Activated T-cell treated with anti-CD3 and anti-CD28 coated beads, Interleukin-2, amount 50 U/mL, for 72 hours (primary cell): ENCODE data around the gene ZSCAN5A. TPM values are rescaled to one million over a fixed set of nuclear protein-coding genes. Genes with fewer than 3 reads are reported as not detected.
"Not testable (repeated sequence)": the region's sequence is repeated elsewhere in the genome, so short reads cannot be mapped to it uniquely, and the experiment has no call there.

ENCODE experiments used
- ATAC-seq, 2 donors: fragments of 150-1000 bp; cut with Tn5 transposase; replicated peaks in 1 of 2; 2 replicates each; pipeline ENCODE4 v1.10.0; 2021; ENCODE audit warnings: moderate library complexity in 2 of 2, mild to moderate bottlenecking in 1 of 2
- DNase-seq, 2 donors: peaks; one replicate each; pipeline ENCODE4 v3.0.0; 2021 to 2022; ENCODE audit warnings: mixed read lengths in 1 of 2
- H3K27ac Mint-ChIP-seq: one replicate; pipeline ENCODE4 v1.8.0; 2022; ENCODE audit warnings: mild to moderate bottlenecking, moderate library complexity, mixed read lengths
- H3K27me3 Mint-ChIP-seq: one replicate; pipeline ENCODE4 v1.8.0; 2022; ENCODE audit warnings: low read depth, mixed read lengths
- H3K36me3 Mint-ChIP-seq, 2 donors: one replicate each; pipeline ENCODE4 v1.8.0; 2022; ENCODE audit warnings: mixed read lengths in 2 of 2, mild to moderate bottlenecking in 1 of 2; ENCODE audit not compliant: insufficient read depth in 2 of 2
- H3K4me1 Mint-ChIP-seq: one replicate; pipeline ENCODE4 v1.8.0; 2022; ENCODE audit warnings: low read depth, mixed read lengths
- H3K4me3 Mint-ChIP-seq, 2 donors: one replicate each; pipeline ENCODE4 v1.8.0; 2022; ENCODE audit warnings: mild to moderate bottlenecking in 2 of 2, mixed read lengths in 2 of 2, moderate library complexity in 2 of 2
- H3K9me3 Mint-ChIP-seq, 2 donors: one replicate each; pipeline ENCODE4 v1.8.0; 2022; ENCODE audit warnings: mixed read lengths in 2 of 2
- total RNA-seq, 2 donors: library from RNA; stranded (reverse); gene quantifications; one replicate each; pipeline ENCODE4 v1.2.3, GENCODE V29; 2022

ZSCAN5A gene
- total RNA-seq, 2 donors from 2014 or later = 8.3 to 8.4 TPM

DNA sequence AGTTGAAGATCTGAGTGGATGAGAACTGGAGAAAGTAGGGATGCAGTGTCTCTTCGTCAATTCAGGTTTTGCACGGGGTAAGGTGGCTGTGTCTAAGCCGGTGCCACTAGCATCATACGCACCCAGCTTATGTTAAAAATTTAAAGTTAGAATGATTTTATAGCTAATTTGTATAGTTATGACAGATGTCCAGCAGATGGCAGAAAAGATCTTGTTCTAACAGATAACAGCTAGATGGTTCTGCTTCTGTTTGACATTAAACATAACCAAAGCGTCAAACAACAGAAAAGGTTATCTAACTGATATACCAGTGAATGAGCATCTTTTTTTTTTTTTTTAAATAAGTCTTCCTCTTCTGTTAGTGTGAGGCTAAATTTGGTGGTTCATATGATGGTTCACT lies 60.9 kb downstream of the ZSCAN5A start:
- Mint-ChIP-seq H3K4me1 (no peaks in the 10 kb centered on the region), H3K4me3 (no peak overlapping the region), H3K9me3 (peaks cover 3 to 6% of the 10 kb centered on the region in 2 donors), H3K27me3 (no peaks in the 10 kb centered on the region), H3K36me3 (no peaks in the 10 kb centered on the region), H3K27ac (no peak overlapping the region)
- no peak for DNase-seq
- ATAC-seq = no peak

DNA sequence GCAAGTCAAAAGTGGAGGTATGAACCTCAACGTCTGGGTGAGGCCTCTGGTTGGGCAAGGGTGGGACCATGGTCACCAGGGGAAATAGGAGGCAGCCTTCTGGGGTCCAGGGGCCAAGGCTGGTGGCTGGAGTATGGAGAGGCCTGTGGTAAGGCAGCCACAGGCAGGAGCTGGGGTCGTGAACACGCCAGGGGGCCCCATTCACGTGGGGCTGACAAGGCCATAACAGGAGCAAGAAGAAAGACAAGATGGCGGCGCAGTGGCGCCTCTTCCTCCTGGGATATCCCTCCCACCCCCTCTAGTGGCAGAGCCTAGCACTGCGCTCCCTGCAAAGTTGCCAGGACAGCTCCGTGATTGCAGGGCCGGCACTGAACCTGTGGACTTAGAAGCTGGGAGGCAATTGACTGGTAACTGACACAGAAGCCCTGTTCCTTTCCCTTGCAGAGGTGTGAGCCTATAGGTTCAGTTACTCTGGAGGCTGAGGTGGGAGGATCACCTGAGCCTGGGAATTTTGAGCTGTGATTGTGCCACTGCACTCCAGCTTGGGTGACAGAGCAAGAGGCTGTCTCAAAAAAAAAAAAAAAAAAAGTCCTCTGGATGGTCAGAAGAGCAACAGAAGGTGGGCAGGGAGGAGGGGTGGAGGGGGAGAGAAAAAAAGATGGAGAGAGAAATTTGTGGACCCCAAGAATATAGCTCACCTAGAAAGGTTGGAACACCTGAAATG lies 61.8 kb downstream of the ZSCAN5A start:
- no peaks in the 10 kb centered on the region for H3K36me3 Mint-ChIP-seq
- H3K27me3 Mint-ChIP-seq = no peaks in the 10 kb centered on the region
- H3K4me1 Mint-ChIP-seq = no peaks in the 10 kb centered on the region
- H3K27ac Mint-ChIP-seq = no peak overlapping the region
- DNase-seq (peak; percentile 80 to 82), ATAC-seq (peak; percentile 64 to 68)
- no peak overlapping the region for H3K4me3 Mint-ChIP-seq
- peaks cover 3 to 6% of the 10 kb centered on the region in 2 donors for H3K9me3 Mint-ChIP-seq

DNA sequence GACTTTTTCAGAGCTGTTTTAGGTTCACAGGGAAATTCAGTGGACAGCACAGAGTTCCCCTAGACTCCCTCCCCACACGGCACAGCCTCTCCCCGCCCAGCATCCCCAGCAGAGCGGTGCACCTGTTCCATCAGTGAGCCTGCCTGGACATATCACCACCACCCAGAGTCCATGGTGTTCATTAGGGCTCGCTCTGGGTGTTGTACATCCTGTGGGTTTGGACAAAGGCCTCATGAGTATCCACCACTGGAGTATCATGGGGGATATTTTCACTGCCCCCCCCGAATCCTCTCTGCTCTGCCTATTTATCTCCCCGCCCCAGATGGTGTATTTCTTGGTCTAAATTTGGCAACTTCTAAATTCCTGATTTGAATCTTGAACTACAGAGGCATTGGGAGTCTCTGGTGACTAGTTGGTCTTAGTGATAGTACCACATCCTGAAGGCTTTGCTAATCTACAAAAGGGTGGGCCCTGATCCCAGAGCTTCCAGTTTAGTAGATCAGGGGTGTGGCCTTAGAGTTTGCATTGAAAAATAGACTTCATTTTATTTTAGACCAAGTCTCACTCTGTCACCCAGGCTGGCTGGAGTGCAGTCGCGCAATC lies 65.8 kb downstream of the ZSCAN5A start:
- not testable (repeated sequence) for H3K9me3 Mint-ChIP-seq, H3K36me3 Mint-ChIP-seq, H3K27ac Mint-ChIP-seq, DNase-seq, H3K27me3 Mint-ChIP-seq, H3K4me3 Mint-ChIP-seq, H3K4me1 Mint-ChIP-seq, ATAC-seq

DNA sequence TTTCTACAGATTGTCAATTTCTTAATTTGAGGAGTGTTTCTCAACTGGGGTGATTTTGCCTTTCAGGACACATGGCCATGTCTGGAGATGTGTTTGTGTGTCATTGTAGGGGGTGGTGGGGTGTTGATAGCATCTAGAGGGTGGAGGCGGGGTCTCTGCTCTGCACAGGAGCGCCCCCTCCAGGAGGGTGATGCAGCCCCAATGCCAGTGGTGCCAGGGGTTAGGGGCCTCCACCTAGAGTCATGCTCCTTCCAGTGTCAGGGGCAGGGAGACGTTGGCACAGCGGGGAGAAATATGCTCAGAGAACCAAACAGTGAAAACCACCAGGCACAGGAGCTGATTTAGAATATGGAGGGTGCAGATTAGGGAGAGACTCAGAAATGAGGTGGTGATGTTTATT lies 68.9 kb downstream of the ZSCAN5A start:
- H3K27me3 Mint-ChIP-seq, H3K4me1 Mint-ChIP-seq, H3K4me3 Mint-ChIP-seq, DNase-seq, ATAC-seq, H3K9me3 Mint-ChIP-seq, H3K36me3 Mint-ChIP-seq, H3K27ac Mint-ChIP-seq: not testable (repeated sequence)

DNA sequence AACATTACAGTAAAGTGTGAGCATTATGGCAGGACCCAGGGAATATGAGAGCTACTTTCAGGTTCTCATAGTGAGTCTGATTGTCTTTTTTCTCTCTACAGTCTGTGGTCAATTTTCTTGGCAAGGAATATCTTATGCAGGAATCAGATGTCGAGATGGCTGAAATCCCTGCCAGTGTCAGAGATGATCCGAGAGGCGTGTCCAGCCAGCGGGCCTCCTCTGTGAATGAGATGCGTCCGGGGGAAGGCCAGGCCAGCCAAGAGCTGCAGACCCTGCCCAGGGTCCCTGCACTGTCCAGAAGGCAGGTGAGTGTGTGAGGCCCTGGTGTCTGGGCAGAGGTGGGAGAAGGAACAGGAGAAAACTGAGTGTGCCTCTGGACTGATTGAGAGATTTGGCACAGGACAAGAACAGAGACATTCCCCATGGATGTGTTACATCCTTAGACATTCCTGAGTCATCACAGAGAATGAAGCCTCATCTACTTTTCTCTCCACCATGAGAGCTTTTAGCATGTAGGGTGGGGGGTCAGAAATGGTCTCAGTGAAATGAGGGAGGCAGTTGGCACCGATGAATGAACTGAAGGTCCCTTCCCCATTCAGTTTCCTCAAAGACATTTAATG lies 69.4 kb downstream of the ZSCAN5A start:
- DNase-seq = no peak
- no peak overlapping the region for H3K4me3 Mint-ChIP-seq
- no peak overlapping the region for H3K27ac Mint-ChIP-seq
- H3K27me3 Mint-ChIP-seq = no peaks in the 10 kb centered on the region
- no peaks in the 10 kb centered on the region for H3K4me1 Mint-ChIP-seq
- no peak for ATAC-seq
- no peaks in the 10 kb centered on the region for H3K9me3 Mint-ChIP-seq
- no peaks in the 10 kb centered on the region for H3K36me3 Mint-ChIP-seq

DNA sequence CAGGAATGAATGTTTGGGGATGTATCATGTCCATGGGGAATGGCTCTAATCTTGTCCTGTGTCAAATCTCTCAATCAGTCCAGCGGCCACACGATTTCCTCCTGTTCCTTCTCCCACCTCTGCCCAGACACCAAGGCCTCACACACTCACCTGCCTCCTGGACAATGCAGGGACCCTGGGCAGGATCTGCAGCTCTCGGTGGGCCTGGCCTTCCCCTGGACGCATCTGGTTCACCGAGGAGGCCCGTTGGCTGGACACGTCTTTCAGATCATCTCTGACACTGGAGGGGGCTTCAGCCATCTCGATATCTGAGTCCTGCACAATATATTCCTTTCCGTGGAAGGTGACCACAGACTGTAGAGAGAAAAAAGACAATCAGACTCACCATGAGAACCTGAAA lies 91.2 kb downstream of the ZSCAN5A start:
- H3K36me3 Mint-ChIP-seq = no peaks in the 10 kb centered on the region
- H3K4me3 Mint-ChIP-seq = no peak overlapping the region
- ATAC-seq (no peak), DNase-seq (no peak)
- H3K9me3 Mint-ChIP-seq = no peaks in the 10 kb centered on the region
- no peaks in the 10 kb centered on the region for H3K4me1 Mint-ChIP-seq
- H3K27me3 Mint-ChIP-seq = no peaks in the 10 kb centered on the region
- H3K27ac Mint-ChIP-seq = no peak overlapping the region

DNA sequence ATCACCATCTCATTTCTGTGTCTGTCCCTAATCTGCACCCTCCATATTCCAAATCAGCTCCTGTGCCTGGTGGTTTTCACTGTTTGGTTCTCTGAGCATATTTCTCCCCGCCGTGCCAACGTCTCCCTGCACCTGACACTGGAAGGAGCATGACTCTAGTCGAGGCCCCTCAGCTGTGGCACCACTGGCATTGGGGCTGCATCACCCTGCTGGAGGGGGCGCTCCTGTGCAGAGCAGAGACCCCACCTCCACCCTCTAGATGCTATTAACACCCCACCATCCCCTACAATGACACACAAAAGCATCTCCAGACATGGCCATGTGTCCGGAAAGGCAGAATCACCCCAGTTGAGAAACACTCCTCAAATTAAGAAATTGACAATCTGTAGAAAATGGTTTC lies 91.7 kb downstream of the ZSCAN5A start:
- H3K27me3 Mint-ChIP-seq = peaks cover 4% of the 10 kb centered on the region
- no peaks in the 10 kb centered on the region for H3K36me3 Mint-ChIP-seq
- H3K9me3 Mint-ChIP-seq = no peaks in the 10 kb centered on the region
- ATAC-seq (no peak), DNase-seq (no peak)
- H3K4me3 Mint-ChIP-seq = no peak overlapping the region
- no peaks in the 10 kb centered on the region for H3K4me1 Mint-ChIP-seq
- H3K27ac Mint-ChIP-seq = no peak overlapping the region

DNA sequence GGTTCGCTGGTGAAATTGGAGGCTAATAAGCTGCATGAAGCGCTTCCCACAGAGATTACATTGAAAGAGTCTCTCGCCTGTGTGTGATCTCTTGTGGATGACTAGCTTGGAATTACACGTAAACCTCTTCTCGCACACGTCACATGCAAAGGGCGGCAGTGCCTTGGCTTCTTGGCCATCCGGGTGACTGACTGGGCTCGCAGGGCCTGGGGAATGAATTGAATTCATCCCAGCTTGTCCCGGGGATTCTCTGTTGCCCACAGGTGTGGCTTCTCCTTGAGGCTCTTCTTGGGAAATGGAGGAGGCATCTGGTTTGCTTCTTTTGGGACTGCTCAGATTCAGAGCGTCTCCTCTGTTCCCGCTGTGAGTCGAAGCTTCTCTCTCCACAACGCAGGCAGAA lies 92.8 kb downstream of the ZSCAN5A start:
- Mint-ChIP-seq H3K36me3 (no peaks in the 10 kb centered on the region), H3K27me3 (peaks cover 6% of the 10 kb centered on the region), H3K9me3 (no peaks in the 10 kb centered on the region), H3K4me3 (no peak overlapping the region), H3K27ac (no peak overlapping the region), H3K4me1 (no peaks in the 10 kb centered on the region)
- ATAC-seq (no peak), DNase-seq (no peak)

DNA sequence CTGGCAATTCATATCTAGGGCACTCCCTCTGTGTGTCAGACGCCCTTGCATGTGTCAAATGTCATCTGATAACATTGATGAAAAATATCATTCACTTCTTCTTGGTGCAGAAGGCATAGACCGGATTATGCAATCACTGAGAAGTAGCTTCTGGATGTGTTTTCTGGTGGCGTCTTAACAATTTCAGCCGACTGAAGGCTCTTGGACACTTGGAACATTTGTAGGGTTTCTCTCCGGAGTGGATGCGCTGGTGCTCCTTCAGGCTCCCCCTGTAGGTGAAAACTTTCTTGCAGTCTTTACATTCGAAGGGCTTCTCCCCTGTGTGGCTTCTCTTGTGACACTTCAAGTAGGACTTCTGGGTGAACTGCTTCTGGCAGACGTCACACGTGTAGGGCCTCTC lies 93.2 kb downstream of the ZSCAN5A start:
- not testable (repeated sequence) for ATAC-seq, H3K36me3 Mint-ChIP-seq, H3K4me3 Mint-ChIP-seq, H3K27ac Mint-ChIP-seq, H3K4me1 Mint-ChIP-seq, H3K27me3 Mint-ChIP-seq, DNase-seq, H3K9me3 Mint-ChIP-seq

DNA sequence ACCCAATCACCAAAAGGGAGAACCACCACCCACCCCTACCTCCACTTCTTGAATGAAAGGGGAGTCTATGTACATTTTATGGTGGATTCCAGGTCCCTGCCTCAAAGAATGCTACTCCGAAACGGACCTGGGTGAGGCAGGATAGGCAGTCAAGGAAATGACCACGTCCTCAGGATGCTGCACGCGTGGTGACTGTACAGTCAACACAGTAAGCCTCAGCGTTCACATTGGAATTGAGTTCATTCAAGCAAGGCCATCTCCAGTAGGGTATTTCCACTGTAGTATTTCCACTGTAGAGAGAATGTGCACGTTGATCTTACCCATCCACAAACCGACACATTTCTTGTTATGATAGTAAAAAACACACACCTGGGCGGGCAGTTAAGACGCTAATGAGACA lies 95.7 kb downstream of the ZSCAN5A start:
- Mint-ChIP-seq H3K4me3 (no peak overlapping the region), H3K27ac (no peak overlapping the region)
- no peak for DNase-seq

DNA sequence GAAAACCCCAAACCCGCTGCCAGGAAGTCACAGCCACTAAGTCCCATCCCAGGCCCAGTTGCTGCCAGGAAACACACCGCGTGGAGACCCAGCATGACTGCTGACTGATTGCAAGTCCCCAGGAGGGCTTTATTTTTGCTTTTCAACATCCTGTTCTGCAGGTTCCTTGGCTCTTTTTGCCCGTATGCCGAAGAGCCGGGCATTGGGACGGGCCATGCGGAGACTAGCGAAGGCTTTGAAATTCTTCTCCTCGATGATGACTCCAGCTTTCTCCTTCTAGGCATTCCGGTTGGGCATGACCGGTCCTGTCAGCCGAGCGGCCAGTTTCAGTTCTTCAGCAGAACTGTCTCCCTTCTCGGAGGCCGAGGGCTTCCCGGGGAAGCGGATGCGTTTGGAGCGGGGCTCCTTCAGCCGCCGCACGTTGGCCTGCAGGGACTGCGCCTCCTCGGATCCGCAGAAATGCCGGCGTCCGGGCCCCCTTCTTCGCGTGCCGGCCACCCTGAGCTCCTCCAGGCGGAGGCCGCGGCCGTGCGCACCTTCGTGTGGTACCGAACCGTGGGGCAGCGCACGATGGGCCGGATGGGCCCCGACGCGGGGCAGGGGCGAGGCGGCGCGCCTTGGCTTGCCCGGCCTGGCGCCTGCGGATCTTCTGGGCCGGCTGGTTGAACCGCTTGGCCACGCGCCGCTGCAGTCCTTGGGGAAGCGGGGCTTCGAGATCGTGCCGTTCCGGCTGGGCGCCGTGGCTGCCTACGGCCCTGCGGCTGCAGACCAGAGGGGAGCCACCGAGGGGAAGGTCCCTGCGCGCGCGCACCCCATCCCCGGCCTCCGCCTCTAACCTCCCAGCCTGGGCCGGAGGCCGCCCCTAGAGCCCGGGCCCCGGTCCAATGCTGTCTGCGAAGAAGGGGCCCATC lies 97.3 kb downstream of the ZSCAN5A start:
- H3K27me3 Mint-ChIP-seq = peaks cover 14% of the 10 kb centered on the region
- DNase-seq = no peak
- no peak for ATAC-seq

More for the DNA sequence above, 95.7 kb downstream of the ZSCAN5A start:
- ATAC-seq = no peak
- Mint-ChIP-seq H3K4me1 (no peaks in the 10 kb centered on the region), H3K36me3 (no peaks in the 10 kb centered on the region), H3K27me3 (peaks cover 14% of the 10 kb centered on the region), H3K9me3 (no peaks in the 10 kb centered on the region)

DNA sequence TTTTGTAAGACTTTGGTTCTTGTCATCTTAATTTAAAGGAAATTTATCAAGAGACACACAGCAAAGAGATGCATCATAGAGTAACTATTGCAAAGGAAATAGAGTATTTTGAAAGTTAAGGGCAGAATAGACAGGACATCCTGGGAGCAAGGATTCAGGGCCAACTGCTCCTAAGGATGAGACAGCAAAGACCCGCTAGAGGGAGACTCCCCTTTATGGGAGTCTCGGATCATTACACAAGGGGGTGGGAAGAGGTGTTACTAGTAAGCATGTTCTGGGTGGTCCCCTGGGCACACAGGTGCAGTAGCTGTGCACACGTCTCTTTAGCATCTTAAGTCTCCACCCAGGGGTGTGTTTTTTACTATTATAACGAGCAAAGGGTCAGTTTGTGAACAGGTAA lies 102.9 kb downstream of the ZSCAN5A start:
- Mint-ChIP-seq H3K36me3 (no peaks in the 10 kb centered on the region), H3K4me3 (no peak overlapping the region), H3K4me1 (no peaks in the 10 kb centered on the region), H3K9me3 (no peaks in the 10 kb centered on the region), H3K27me3 (peaks cover 9% of the 10 kb centered on the region), H3K27ac (no peak overlapping the region)
- ATAC-seq = no peak
- no peak for DNase-seq

More for the DNA sequence above, 97.3 kb downstream of the ZSCAN5A start:
- peak overlapping the region; percentile 58 to 62 for H3K4me3 Mint-ChIP-seq
- H3K27ac Mint-ChIP-seq = no peak overlapping the region
- H3K36me3 Mint-ChIP-seq = no peaks in the 10 kb centered on the region
- H3K4me1 Mint-ChIP-seq = no peaks in the 10 kb centered on the region
- H3K9me3 Mint-ChIP-seq = no peaks in the 10 kb centered on the region

DNA sequence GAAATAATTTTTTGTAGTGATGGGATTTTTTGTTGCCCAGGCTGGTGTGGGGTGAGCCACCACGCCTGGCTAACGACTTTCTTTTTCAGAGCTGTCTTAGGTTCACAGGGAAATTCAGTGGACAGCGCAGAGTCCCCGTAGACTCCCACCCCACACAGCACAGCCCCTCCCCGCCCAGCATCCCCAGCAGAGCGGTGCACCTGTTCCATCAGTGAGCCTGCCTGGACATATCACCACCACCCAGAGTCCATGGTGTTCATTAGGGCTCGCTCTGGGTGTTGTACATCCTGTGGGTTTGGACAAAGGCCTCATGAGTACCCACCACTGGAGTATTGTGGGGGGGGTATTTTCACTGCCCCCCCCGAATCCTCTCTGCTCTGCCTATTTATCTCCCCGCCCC lies 104.6 kb downstream of the ZSCAN5A start:
- H3K4me1 Mint-ChIP-seq, H3K36me3 Mint-ChIP-seq, H3K9me3 Mint-ChIP-seq, H3K27me3 Mint-ChIP-seq, H3K4me3 Mint-ChIP-seq, DNase-seq, H3K27ac Mint-ChIP-seq, ATAC-seq: not testable (repeated sequence)
